GM03348 (cell line): ENCODE data around the gene SCARB2.
"Not testable (repeated sequence)": the region's sequence is repeated elsewhere in the genome, so short reads cannot be mapped to it uniquely, and the experiment has no call there.

Experiments used
- DNase-seq: peaks from one replicate; pipeline ENCODE4 v3.0.0; 2012; ENCODE audit warnings: low spot score

Gene SCARB2

GRCh38 chr4:76213415-76214176 is at the start of gene SCARB2:
SCARB2 (minus strand) TSS chr4:76213824; CDS start chr4:76213543, 281 bp downstream.
- peak; percentile 97 for DNase-seq

- DNase-seq: no peak
These were observed 46.9 kb upstream of the SCARB2 start for GRCh38 chr4:76260571-76260970.

GRCh38 chr4:76257824-76258223 is 44.2 kb upstream of the SCARB2 start:
- DNase-seq: no peak

GRCh38 chr4:76256968-76257367 is 43.3 kb upstream of the SCARB2 start:
- no peak for DNase-seq

GRCh38 chr4:76256032-76256431 is 42.4 kb upstream of the SCARB2 start:
- no peak for DNase-seq

- DNase-seq: no peak
These were observed 39.9 kb upstream of the SCARB2 start for GRCh38 chr4:76253511-76253910.

GRCh38 chr4:76252271-76252653 is 38.6 kb upstream of the SCARB2 start:
- no peak for DNase-seq

- peak; percentile 56 for DNase-seq
These were observed 38.0 kb upstream of the SCARB2 start, which contains the start of gene FAM47E for GRCh38 chr4:76251441-76252270. FAM47E (plus strand) TSS chr4:76251721; CDS start chr4:76251747, 26 bp downstream.

- no peak for DNase-seq
These were observed 37.3 kb upstream of the SCARB2 start for GRCh38 chr4:76250962-76251361.

GRCh38 chr4:76246852-76247251 is 33.2 kb upstream of the SCARB2 start:
- no peak for DNase-seq

GRCh38 chr4:76246025-76246424 is 32.4 kb upstream of the SCARB2 start:
- DNase-seq: no peak

- DNase-seq: not testable (repeated sequence)
These were observed 30.3 kb upstream of the SCARB2 start for GRCh38 chr4:76243877-76244276.

GRCh38 chr4:76240236-76240635 is 26.6 kb upstream of the SCARB2 start:
- no peak for DNase-seq

- no peak for DNase-seq
These were observed 25.1 kb upstream of the SCARB2 start for GRCh38 chr4:76238701-76239100.

GRCh38 chr4:76238236-76238635 is 24.6 kb upstream of the SCARB2 start:
- no peak for DNase-seq

GRCh38 chr4:76235915-76236314 is 22.3 kb upstream of the SCARB2 start:
- DNase-seq: no peak

GRCh38 chr4:76235407-76235806 is 21.8 kb upstream of the SCARB2 start:
- DNase-seq: no peak

GRCh38 chr4:76234679-76235044 is 21.0 kb upstream of the SCARB2 start:
- no peak for DNase-seq

GRCh38 chr4:76233967-76234678 is 20.5 kb upstream of the SCARB2 start:
- DNase-seq: no peak

- DNase-seq: no peak
These were observed 19.9 kb upstream of the SCARB2 start for GRCh38 chr4:76233529-76233928.

- no peak for DNase-seq
These were observed 19.5 kb upstream of the SCARB2 start for GRCh38 chr4:76233083-76233482.

GRCh38 chr4:76232681-76233080 is 19.1 kb upstream of the SCARB2 start:
- DNase-seq: no peak

GRCh38 chr4:76226418-76226817 is 12.8 kb upstream of the SCARB2 start:
- DNase-seq: no peak
